C4-2B (cell line): ENCODE data around the gene STK4.

ENCODE experiments used
- ZFX ChIP-seq: fragments of 450-650 bp; IDR thresholded peaks from 2 replicates; pipeline ENCODE4 v1.6.1; 2017
- TF ChIP-seq, protein P1 (sequence below): fragments of 450-650 bp; conservative IDR thresholded peaks from 2 replicates; pipeline ENCODE4 v1.5.1; 2017; ENCODE audit warnings: mild to moderate bottlenecking

DNA sequence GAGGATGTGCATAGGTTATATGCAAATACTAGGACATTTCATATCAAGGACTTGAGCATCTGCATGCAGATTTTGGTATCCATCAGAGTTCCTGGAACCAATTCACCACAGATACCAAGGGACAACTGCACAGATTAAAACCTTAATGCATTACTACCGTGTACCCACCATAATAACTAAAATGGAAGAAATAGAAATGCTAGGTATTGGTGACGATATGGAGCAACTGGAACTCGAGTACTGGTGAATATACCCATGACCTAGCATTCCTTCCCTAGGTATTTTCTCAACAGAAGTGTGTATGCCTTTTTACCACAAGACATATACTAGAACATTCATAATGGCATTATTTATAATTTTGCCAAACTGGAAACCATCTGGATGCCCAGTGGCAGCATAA is 116.2 kb downstream of the STK4 start:
- TF ChIP-seq, protein P1, sequence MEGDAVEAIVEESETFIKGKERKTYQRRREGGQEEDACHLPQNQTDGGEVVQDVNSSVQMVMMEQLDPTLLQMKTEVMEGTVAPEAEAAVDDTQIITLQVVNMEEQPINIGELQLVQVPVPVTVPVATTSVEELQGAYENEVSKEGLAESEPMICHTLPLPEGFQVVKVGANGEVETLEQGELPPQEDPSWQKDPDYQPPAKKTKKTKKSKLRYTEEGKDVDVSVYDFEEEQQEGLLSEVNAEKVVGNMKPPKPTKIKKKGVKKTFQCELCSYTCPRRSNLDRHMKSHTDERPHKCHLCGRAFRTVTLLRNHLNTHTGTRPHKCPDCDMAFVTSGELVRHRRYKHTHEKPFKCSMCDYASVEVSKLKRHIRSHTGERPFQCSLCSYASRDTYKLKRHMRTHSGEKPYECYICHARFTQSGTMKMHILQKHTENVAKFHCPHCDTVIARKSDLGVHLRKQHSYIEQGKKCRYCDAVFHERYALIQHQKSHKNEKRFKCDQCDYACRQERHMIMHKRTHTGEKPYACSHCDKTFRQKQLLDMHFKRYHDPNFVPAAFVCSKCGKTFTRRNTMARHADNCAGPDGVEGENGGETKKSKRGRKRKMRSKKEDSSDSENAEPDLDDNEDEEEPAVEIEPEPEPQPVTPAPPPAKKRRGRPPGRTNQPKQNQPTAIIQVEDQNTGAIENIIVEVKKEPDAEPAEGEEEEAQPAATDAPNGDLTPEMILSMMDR: no peak
- TF ChIP-seq ZFX: no peak
